Mesenchymal stem cell (in vitro differentiated cells and primary cell): ENCODE data around the gene SH3RF1.

ENCODE experiments used
- DNase-seq: peaks from one replicate; pipeline ENCODE4 v3.0.0-alpha.2; 2013
- H2AFZ ChIP-seq: one replicate; pipeline ENCODE4 v1.6.1; 2013; ENCODE audit warnings: low read depth, mild to moderate bottlenecking, control low read depth, inconsistent platforms, low read length, moderate library complexity
- H2AK5ac ChIP-seq: 2 replicates; pipeline ENCODE4 v1.6.1; 2013; ENCODE audit warnings: low read length, moderate library complexity, mild to moderate bottlenecking, inconsistent platforms; ENCODE audit not compliant: severe bottlenecking
- H2BK120ac ChIP-seq: one replicate; pipeline ENCODE4 v1.6.1; 2013; ENCODE audit warnings: low read depth, mild to moderate bottlenecking, inconsistent platforms, low read length, moderate library complexity
- H2BK12ac ChIP-seq, 2 experiments: one replicate each; pipeline ENCODE4 v1.6.1; 2013; ENCODE audit warnings: inconsistent platforms in 2 of 2, low read length in 2 of 2, mild to moderate bottlenecking in 2 of 2, moderate library complexity in 2 of 2, control low read depth in 1 of 2
- H2BK15ac ChIP-seq: one replicate; pipeline ENCODE4 v1.6.1; 2013; ENCODE audit warnings: mild to moderate bottlenecking, low read depth, inconsistent platforms; ENCODE audit not compliant: poor library complexity, severe bottlenecking
- H2BK5ac ChIP-seq: 2 replicates; pipeline ENCODE4 v1.6.1; 2013; ENCODE audit warnings: low read depth, mild to moderate bottlenecking, low read length, control low read depth, inconsistent platforms; ENCODE audit not compliant: poor library complexity, severe bottlenecking
- H3K14ac ChIP-seq, 2 experiments: one replicate each; pipeline ENCODE4 v1.6.1; 2013; ENCODE audit warnings: inconsistent platforms in 2 of 2, low read length in 2 of 2, control low read depth in 1 of 2, mild to moderate bottlenecking in 1 of 2, moderate library complexity in 1 of 2
- H3K18ac ChIP-seq, 2 experiments: one replicate each; pipeline ENCODE4 v1.6.1; 2013; ENCODE audit warnings: inconsistent platforms in 2 of 2, low read length in 2 of 2, control low read depth in 1 of 2, low read depth in 1 of 2, mild to moderate bottlenecking in 1 of 2
- H3K23ac ChIP-seq, 2 experiments: one replicate each; pipeline ENCODE4 v1.6.1; 2013; ENCODE audit warnings: inconsistent platforms in 2 of 2, low read length in 2 of 2, mild to moderate bottlenecking in 2 of 2, moderate library complexity in 2 of 2, control low read depth in 1 of 2
- H3K27ac ChIP-seq: 2 replicates; pipeline ENCODE4 v1.5.1; 2013; ENCODE audit warnings: mild to moderate bottlenecking, moderate library complexity, low read length, control low read depth, inconsistent platforms; ENCODE audit not compliant: poor library complexity, severe bottlenecking
- H3K27me3 ChIP-seq, 2 experiments: 2 replicates each; pipeline versions ENCODE4 v1.6.1 to v1.7.0; 2013; ENCODE audit warnings: low read length in 2 of 2, mild to moderate bottlenecking in 2 of 2, moderate library complexity in 2 of 2, control low read depth in 1 of 2, inconsistent platforms in 1 of 2; ENCODE audit not compliant: control insufficient read depth in 1 of 2, insufficient read depth in 1 of 2
- H3K36me3 ChIP-seq, 2 experiments: 2 replicates each; pipeline versions ENCODE4 v1.6.1 to v1.7.0; 2013; ENCODE audit warnings: low read length in 2 of 2, control low read depth in 1 of 2, inconsistent platforms in 1 of 2, low read depth in 1 of 2, mild to moderate bottlenecking in 1 of 2; ENCODE audit not compliant: insufficient read depth in 2 of 2, control insufficient read depth in 1 of 2
- H3K4ac ChIP-seq, 2 experiments: one replicate each; pipeline ENCODE4 v1.6.1; 2013; ENCODE audit warnings: inconsistent platforms in 2 of 2, low read length in 2 of 2, mild to moderate bottlenecking in 2 of 2, moderate library complexity in 2 of 2, control low read depth in 1 of 2, low read depth in 1 of 2
- H3K4me1 ChIP-seq: 2 replicates; pipeline ENCODE4 v1.6.1; 2013; ENCODE audit warnings: low read depth, low read length, control low read depth; ENCODE audit not compliant: control insufficient read depth, insufficient read depth
- H3K4me2 ChIP-seq: 2 replicates; pipeline ENCODE4 v1.6.1; 2013; ENCODE audit warnings: low read length, mild to moderate bottlenecking, inconsistent platforms; ENCODE audit not compliant: poor library complexity, severe bottlenecking
- H3K4me3 ChIP-seq, 2 experiments: 2 replicates each; pipeline versions ENCODE4 v1.5.1 to v1.7.0; 2013; ENCODE audit warnings: low read length in 2 of 2, mild to moderate bottlenecking in 2 of 2, control low read depth in 1 of 2, low read depth in 1 of 2; ENCODE audit not compliant: insufficient read depth in 1 of 2
- H3K79me1 ChIP-seq: replicated peaks from 2 replicates; pipeline ENCODE4 v1.6.1; 2013; ENCODE audit warnings: mild to moderate bottlenecking, control low read depth, low read length, inconsistent platforms; ENCODE audit not compliant: poor library complexity, severe bottlenecking
- H3K9ac ChIP-seq: 2 replicates; pipeline ENCODE4 v1.7.0; 2013; ENCODE audit warnings: mild to moderate bottlenecking, low read length, moderate library complexity
- H3K9me3 ChIP-seq: 2 replicates; pipeline ENCODE4 v1.7.0; 2013; ENCODE audit warnings: mild to moderate bottlenecking, low read length; ENCODE audit not compliant: control insufficient read depth
- H4K8ac ChIP-seq: one replicate; pipeline ENCODE4 v1.6.1; 2013; ENCODE audit warnings: inconsistent platforms, mild to moderate bottlenecking, low read length, moderate library complexity
- H4K91ac ChIP-seq: one replicate; pipeline ENCODE4 v1.6.1; 2013; ENCODE audit warnings: mild to moderate bottlenecking, low read length, inconsistent platforms
- whole genome bisulfite sequencing: methylation state at CpG from one replicate; pipeline ENCODE4 v1.1.7; 2013; ENCODE audit warnings: mixed read lengths; 5-methylcytosine and 5-hydroxymethylcytosine counted together

Gene SH3RF1

DNA sequence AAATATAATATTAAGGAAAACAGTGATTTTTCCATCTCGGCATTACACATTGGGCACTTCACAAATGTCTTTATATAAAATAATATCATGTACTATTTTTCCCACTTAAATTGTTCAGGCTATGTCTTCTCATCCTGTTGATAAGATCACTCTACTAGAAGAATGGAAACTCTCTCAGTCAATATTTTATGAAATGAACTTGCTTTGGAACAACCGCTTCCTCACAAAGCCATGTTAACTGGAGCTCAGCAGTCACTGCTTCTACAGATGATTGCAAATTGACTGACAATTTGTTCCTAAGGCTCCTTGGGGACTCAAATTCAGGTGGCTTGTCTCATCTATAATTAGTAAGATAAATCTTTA, 133.2 kb downstream of the SH3RF1 start:
- peaks cover 3% of the 10 kb centered on the region for H3K4me1 ChIP-seq
- WGBS = 86% methylated on average over 1 of the region's 2 CpGs
- H2AFZ ChIP-seq = no peak overlapping the region
- no peak overlapping the region for H4K91ac ChIP-seq
- no peak overlapping the region for H2BK15ac ChIP-seq
- no peak overlapping the region for H3K4ac ChIP-seq
- H2BK12ac ChIP-seq = no peak overlapping the region
- H2AK5ac ChIP-seq = no peak overlapping the region
- no peak overlapping the region for H3K4me3 ChIP-seq
- H3K27ac ChIP-seq = no peak overlapping the region
- no peak overlapping the region for H2BK120ac ChIP-seq
- no peak overlapping the region for H3K9ac ChIP-seq
- H3K36me3 ChIP-seq = peaks cover 9 to 60% of the 10 kb centered on the region in 2 experiments
- H3K18ac ChIP-seq = no peak overlapping the region
- no peak overlapping the region for H3K14ac ChIP-seq
- no peaks in the 10 kb centered on the region for H3K27me3 ChIP-seq
- H3K4me2 ChIP-seq = no peak overlapping the region
- H2BK5ac ChIP-seq = no peak overlapping the region
- DNase-seq = no peak
- H3K79me1 ChIP-seq = peaks cover 18% of the 10 kb centered on the region
- no peak overlapping the region for H4K8ac ChIP-seq
- no peak overlapping the region for H3K23ac ChIP-seq
- H3K9me3 ChIP-seq = no peaks in the 10 kb centered on the region

DNA sequence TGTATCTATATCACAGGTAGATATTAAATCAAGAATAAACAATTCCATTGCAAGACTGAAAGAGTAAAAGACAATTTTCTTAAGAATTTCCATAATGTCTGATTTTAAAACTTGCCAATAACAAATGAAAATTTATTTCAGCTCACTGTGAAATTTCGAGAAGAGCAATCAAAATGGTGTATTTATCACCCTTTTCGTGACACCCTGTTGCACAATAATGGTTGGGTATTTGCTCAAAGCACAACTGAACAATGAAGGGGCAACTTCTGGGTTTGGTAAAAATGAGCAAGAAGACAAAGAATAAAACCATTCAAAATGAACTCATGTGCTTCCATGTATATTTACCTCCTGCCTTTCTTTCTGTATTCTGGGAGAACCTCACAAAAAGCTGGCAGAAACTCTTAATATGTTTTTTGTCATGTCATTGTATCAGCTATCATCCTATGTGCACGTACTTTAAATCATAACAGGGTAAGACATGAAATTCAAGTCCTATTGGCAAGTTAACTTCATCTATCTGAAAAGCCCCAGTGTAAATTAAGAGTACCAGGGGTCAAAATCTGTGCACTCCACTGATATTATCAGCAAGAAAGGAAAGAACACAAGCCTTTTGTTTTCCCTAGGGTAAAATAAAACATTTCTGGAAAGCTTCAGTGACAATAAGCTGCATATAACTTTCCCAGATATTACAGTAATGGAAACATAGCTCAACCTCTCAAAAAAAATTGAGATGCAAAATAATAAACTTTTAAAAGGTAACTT, 133.8 kb downstream of the SH3RF1 start:
- no peak overlapping the region for H3K18ac ChIP-seq
- no peak overlapping the region for H2BK15ac ChIP-seq
- no peak overlapping the region for H4K91ac ChIP-seq
- no peak overlapping the region for H3K4ac ChIP-seq
- WGBS = 100% methylated on average over 3 of the region's 3 CpGs
- no peak overlapping the region for H3K23ac ChIP-seq
- H3K36me3 ChIP-seq = peaks cover 9 to 63% of the 10 kb centered on the region in 2 experiments
- no peak overlapping the region for H3K27ac ChIP-seq
- H3K79me1 ChIP-seq = peaks cover 18% of the 10 kb centered on the region
- no peak for DNase-seq
- no peak overlapping the region for H3K4me3 ChIP-seq
- no peaks in the 10 kb centered on the region for H3K9me3 ChIP-seq
- no peak overlapping the region for H2AFZ ChIP-seq
- H3K27me3 ChIP-seq = no peaks in the 10 kb centered on the region
- H2BK120ac ChIP-seq = no peak overlapping the region
- H3K9ac ChIP-seq = no peak overlapping the region
- H2BK12ac ChIP-seq = no peak overlapping the region
- no peak overlapping the region for H3K14ac ChIP-seq
- no peak overlapping the region for H2BK5ac ChIP-seq
- H3K4me1 ChIP-seq = peaks cover 1% of the 10 kb centered on the region
- H4K8ac ChIP-seq = no peak overlapping the region
- no peak overlapping the region for H3K4me2 ChIP-seq
- H2AK5ac ChIP-seq = no peak overlapping the region

DNA sequence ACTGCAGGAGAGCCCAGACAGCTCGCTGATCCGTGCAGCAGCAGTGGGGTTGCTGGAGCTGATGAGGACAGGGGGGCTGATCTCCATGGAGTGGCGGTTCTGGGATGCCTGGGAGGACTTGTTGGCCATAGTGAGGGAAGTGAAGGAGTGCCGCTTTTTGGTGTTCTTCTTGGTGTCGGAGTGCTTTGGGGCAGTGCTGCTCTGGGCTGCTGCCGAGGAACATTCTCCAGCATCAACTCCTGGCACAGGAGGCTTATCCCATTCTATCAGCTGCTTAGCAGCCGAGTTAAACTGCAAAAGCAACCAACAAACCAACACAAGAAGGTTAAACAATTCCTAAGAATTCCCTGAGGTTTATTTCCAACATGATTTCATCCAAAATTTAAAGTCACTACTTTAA, 134.4 kb downstream of the SH3RF1 start:
- peak overlapping the region in 1 of 2 experiments; percentile 60 for H3K4ac ChIP-seq
- WGBS = 97% methylated on average over 6 of the region's 7 CpGs
- no peak overlapping the region for H3K4me3 ChIP-seq
- no peak overlapping the region for H2BK15ac ChIP-seq
- no peak overlapping the region for H3K23ac ChIP-seq
- no peak overlapping the region for H3K27ac ChIP-seq
- no peak for DNase-seq
- no peak overlapping the region for H3K9ac ChIP-seq
- H3K9me3 ChIP-seq = no peaks in the 10 kb centered on the region
- H3K36me3 ChIP-seq = peaks cover 12 to 69% of the 10 kb centered on the region in 2 experiments
- no peak overlapping the region for H2AFZ ChIP-seq
- peaks cover 22% of the 10 kb centered on the region for H3K79me1 ChIP-seq
- H2BK120ac ChIP-seq = no peak overlapping the region
- H3K4me2 ChIP-seq = no peak overlapping the region
- H4K8ac ChIP-seq = peak overlapping the region; percentile 72
- H3K14ac ChIP-seq = no peak overlapping the region
- H3K18ac ChIP-seq = no peak overlapping the region
- no peak overlapping the region for H2BK12ac ChIP-seq
- no peak overlapping the region for H2AK5ac ChIP-seq
- H3K27me3 ChIP-seq = no peaks in the 10 kb centered on the region
- no peaks in the 10 kb centered on the region for H3K4me1 ChIP-seq
- no peak overlapping the region for H4K91ac ChIP-seq
- H2BK5ac ChIP-seq = no peak overlapping the region

DNA sequence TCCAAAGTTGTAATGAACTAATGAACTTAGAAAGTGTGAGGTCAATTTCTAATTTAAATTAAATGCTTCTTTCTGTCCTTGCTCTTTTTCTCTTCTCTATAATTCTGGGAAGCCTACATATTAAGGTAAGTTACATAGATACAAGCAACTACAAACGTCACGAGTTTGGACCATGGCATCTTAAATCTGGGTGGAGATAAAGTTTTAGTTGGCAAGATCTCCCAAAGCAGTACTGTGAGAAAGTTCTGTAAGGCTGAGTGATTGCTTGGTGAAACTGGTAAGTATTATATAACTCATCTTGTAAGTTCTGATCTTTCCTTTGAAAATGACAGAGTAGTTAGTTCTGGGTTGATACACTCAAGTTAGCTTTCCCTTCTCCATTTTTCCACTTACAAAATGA, 135.0 kb downstream of the SH3RF1 start:
- no peak overlapping the region for H3K14ac ChIP-seq
- H3K27ac ChIP-seq = no peak overlapping the region
- H3K27me3 ChIP-seq = no peaks in the 10 kb centered on the region
- H3K79me1 ChIP-seq = peaks cover 25% of the 10 kb centered on the region
- no peak overlapping the region for H3K4me3 ChIP-seq
- H3K23ac ChIP-seq = no peak overlapping the region
- H2AFZ ChIP-seq = no peak overlapping the region
- no peak for DNase-seq
- 100% methylated on average over 2 of the region's 2 CpGs for WGBS
- no peaks in the 10 kb centered on the region for H3K4me1 ChIP-seq
- H4K8ac ChIP-seq = no peak overlapping the region
- H3K9me3 ChIP-seq = no peaks in the 10 kb centered on the region
- H3K4ac ChIP-seq = no peak overlapping the region
- H3K18ac ChIP-seq = no peak overlapping the region
- no peak overlapping the region for H2BK12ac ChIP-seq
- no peak overlapping the region for H2BK120ac ChIP-seq
- H2AK5ac ChIP-seq = no peak overlapping the region
- H3K9ac ChIP-seq = no peak overlapping the region
- H2BK15ac ChIP-seq = no peak overlapping the region
- H3K4me2 ChIP-seq = no peak overlapping the region
- no peak overlapping the region for H2BK5ac ChIP-seq
- H4K91ac ChIP-seq = no peak overlapping the region
- H3K36me3 ChIP-seq = peaks cover 12 to 75% of the 10 kb centered on the region in 2 experiments
